Peyer's patch (tissue), 4 donors: ENCODE data around the gene HOXC11. TPM values are rescaled to one million over a fixed set of nuclear protein-coding genes. Genes with fewer than 3 reads are reported as not detected.

Experiments
- DNase-seq, 3 donors: peaks; one replicate each; pipeline ENCODE4 v3.0.0-alpha.2; 2017 to 2019
- H3K27ac ChIP-seq, 4 donors: fragments of 200-600 bp; sonication (generic); one replicate each; pipeline ENCODE4 v1.5.1; 2016 to 2019
- H3K27me3 ChIP-seq, 2 donors: fragments of 200-600 bp; sonication (generic); one replicate each; pipeline ENCODE4 v1.5.1; 2019
- H3K36me3 ChIP-seq, 3 donors: fragments of 200-600 bp; sonication (generic); one replicate each; pipeline ENCODE4 v1.5.1; 2016 to 2019
- H3K4me1 ChIP-seq, 4 donors: fragments of 200-600 bp; sonication (generic); one replicate each; pipeline ENCODE4 v1.5.1; 2016 to 2019
- H3K4me3 ChIP-seq, 4 donors: fragments of 200-600 bp; sonication (generic); 1 replicate in 3 of 4; 2 replicates in 1 of 4; pipeline ENCODE4 v1.5.1; 2016 to 2019; ENCODE audit warnings: mild to moderate bottlenecking in 1 of 4
- H3K9me3 ChIP-seq, 4 donors: fragments of 200-600 bp; sonication (generic); one replicate each; pipeline ENCODE4 v1.5.1; 2016 to 2019; ENCODE audit warnings: mild to moderate bottlenecking in 1 of 4
- POLR2A ChIP-seq, 2 donors: fragments of 450-650 bp; IDR thresholded peaks; one replicate each; pipeline ENCODE4 v1.5.1; 2017; ENCODE audit warnings: antibody characterized with exemption in 2 of 2, mild to moderate bottlenecking in 2 of 2, moderate library complexity in 2 of 2
- total RNA-seq, 4 donors: library from RNA; depleted of rRNA; stranded (reverse); fragments of >200 nt; gene quantifications; one replicate each; pipeline ENCODE4 v1.1.0, GENCODE V29; 2016
- TF ChIP-seq, protein P1 (sequence below), 6 experiments: fragments of 450-650 bp in 4 of 6; fragments of 200-600 bp in 2 of 6; sonication (generic) in 1 of 6; IDR thresholded peaks; one replicate each; pipeline ENCODE4 v1.5.1; 2017 to 2019; ENCODE audit warnings: antibody characterized with exemption in 6 of 6, mild to moderate bottlenecking in 3 of 6, moderate library complexity in 1 of 6

Gene HOXC11
- total RNA-seq, 4 donors from 2014 or later, result 0.40 to 0.76 (median 0.70) TPM; not detected in 1

DNA sequence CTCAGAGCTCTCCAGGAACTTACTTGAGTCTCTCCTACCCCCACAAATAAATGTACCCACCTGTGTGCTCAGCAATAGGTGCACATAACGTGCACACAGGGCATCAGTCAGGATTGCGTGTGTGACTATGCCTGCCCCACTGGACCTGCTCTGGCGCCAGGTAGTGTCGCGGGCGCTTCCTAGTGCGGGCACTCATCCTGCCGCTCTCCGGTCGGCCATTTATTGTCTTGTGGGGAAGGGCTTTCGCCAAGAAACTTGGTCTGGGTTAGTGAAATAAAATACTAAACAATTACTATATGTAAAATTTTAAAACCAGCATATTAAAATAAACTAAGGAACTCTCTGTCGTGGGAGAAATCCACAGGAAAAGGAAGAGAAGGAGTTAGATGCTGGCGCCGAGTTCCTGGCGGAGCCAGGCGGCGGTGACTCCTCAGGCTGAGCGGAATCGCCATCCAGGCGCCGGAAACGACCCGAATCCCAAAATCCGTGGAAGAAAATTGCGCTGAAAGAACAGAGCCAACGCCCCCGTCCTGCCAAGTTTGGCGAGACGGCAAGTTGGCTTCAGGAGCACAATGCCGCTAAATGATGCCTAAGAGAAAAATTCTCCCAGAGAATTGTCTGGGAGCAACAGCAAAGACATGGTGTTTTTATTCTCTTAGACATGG is 42.2 kb upstream of the HOXC11 start:
- peaks cover 0 to 5% (median 0%) of the 10 kb centered on the region in 4 donors for H3K9me3 ChIP-seq
- no peak for DNase-seq
- H3K4me3 ChIP-seq, result no peak overlapping the region
- H3K27ac ChIP-seq, result no peak overlapping the region
- TF ChIP-seq POLR2A (IDR thresholded peaks at IDR 0.05), result no peak
- TF ChIP-seq, protein P1, sequence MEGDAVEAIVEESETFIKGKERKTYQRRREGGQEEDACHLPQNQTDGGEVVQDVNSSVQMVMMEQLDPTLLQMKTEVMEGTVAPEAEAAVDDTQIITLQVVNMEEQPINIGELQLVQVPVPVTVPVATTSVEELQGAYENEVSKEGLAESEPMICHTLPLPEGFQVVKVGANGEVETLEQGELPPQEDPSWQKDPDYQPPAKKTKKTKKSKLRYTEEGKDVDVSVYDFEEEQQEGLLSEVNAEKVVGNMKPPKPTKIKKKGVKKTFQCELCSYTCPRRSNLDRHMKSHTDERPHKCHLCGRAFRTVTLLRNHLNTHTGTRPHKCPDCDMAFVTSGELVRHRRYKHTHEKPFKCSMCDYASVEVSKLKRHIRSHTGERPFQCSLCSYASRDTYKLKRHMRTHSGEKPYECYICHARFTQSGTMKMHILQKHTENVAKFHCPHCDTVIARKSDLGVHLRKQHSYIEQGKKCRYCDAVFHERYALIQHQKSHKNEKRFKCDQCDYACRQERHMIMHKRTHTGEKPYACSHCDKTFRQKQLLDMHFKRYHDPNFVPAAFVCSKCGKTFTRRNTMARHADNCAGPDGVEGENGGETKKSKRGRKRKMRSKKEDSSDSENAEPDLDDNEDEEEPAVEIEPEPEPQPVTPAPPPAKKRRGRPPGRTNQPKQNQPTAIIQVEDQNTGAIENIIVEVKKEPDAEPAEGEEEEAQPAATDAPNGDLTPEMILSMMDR (IDR thresholded peaks at IDR 0.05), result no peak
- no peaks in the 10 kb centered on the region for H3K4me1 ChIP-seq
- peaks cover 0 to 65% of the 10 kb centered on the region in 2 donors for H3K27me3 ChIP-seq
- H3K36me3 ChIP-seq, result no peaks in the 10 kb centered on the region

DNA sequence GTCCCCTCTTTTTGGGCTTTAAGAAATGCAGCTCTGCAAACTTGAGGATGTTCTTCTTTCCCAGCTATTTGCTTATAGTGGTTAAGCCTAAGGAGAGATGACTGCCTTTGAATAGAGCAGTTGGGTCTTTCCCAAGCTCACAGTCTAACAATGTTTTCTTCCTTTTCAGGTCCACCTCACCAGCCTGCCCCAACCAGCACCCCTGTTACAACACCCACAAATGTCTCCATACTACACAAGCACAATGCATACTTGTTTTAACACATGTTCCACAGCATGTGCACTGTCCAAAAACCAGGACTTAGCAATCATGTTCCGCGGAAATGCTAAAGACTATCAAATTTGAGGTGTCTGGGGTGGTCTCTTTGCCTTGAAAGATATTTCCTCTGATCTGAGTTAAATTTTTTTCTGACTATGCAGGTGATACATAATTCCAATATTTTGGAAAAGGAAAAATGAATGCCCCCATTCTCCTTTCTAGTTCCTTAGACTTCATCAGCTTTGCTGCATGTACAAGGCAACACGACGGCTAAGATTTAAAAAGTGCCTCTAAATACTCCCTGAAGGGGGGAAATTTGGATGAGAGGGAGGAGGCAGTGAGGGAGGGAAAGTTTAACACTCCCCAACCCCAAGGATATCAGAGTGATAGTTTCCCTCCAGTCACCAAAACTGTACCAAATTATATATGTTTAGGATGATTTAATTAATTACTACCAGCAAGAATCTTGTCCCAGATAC is 40.9 kb upstream of the HOXC11 start:
- H3K9me3 ChIP-seq, result peaks cover 0 to 5% (median 0%) of the 10 kb centered on the region in 4 donors
- TF ChIP-seq POLR2A (IDR thresholded peaks at IDR 0.05), result no peak
- TF ChIP-seq, protein P1 (IDR thresholded peaks at IDR 0.05), result no peak
- no peaks in the 10 kb centered on the region for H3K36me3 ChIP-seq
- H3K27me3 ChIP-seq, result peaks cover 0 to 66% of the 10 kb centered on the region in 2 donors
- DNase-seq, result no peak
- H3K4me1 ChIP-seq, result no peaks in the 10 kb centered on the region
- no peak overlapping the region for H3K4me3 ChIP-seq
- no peak overlapping the region for H3K27ac ChIP-seq

DNA sequence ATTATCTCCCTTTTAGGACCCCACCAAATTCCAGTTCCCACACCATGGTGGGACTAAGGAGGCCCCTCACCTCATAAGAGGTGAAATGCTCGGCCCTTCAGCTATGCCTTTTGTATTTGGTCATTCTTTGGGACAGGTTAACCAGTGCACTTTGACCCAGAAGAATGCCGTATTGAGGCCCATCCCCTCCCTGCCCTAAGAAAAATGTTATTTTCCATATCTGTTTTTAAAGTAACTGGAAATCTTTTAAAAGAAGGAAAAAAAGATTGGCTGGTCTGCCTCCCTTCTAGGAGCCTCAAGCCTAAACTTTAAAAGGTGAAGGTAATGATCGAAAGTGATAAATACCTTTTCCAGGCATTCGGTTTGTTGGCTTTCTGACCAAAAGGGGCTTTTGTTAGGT is 40.0 kb upstream of the HOXC11 start:
- DNase-seq, result no peak
- peaks cover 0 to 68% of the 10 kb centered on the region in 2 donors for H3K27me3 ChIP-seq
- no peak for TF ChIP-seq POLR2A (IDR thresholded peaks at IDR 0.05)
- TF ChIP-seq, protein P1 (IDR thresholded peaks at IDR 0.05), result no peak
- H3K4me1 ChIP-seq, result no peaks in the 10 kb centered on the region
- H3K4me3 ChIP-seq, result no peak overlapping the region
- H3K27ac ChIP-seq, result no peak overlapping the region
- H3K36me3 ChIP-seq, result no peaks in the 10 kb centered on the region
- H3K9me3 ChIP-seq, result peaks cover 0 to 5% (median 0%) of the 10 kb centered on the region in 4 donors

DNA sequence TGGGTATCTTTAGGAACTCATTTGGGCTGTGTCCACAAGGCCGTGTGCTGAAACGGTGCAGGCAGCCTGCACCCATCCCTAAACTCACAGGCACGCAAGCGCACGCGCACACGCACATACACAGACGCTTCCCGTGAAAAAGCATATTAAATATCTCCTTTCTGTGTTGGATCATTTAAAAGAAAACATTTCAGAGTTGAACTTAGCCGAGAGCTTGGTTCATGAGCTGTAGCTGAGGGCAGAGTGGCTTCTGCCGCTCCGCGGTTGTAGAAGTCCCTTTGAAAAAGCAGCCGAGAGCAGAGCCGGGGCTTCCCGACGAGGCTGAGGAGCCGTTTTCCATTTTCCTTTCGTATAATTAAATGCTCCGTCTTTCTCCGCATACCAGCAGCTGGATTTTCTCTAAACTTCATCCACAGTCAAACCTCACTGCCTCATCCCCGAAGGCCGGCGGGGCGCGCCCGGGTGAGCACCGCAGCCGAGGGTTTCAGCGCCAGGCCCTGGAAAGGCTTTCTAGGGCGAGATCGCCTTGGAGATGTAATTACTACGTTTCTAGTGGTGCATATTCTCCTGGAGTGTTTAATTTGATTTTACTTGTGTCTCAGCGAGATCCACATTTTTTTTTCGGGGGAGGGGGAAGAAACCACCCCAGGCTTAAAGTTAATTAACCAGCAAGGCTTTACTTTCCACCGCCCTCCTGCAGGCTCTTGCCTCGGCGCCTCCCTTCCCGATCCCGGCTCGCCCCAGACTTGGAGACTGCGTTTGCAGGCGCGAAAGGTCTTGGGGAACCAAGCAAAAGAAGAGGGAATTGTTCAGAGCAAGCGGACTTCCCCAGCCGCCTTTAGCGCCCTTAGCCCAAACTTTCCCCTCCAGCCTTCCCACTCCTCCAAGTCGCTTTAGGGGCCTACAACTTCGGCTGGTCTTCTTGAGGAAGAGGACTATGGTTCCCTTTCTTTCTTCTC is 37.3 kb upstream of the HOXC11 start:
- H3K4me3 ChIP-seq, result no peak overlapping the region
- H3K9me3 ChIP-seq, result peaks cover 0 to 9% (median 0%) of the 10 kb centered on the region in 4 donors
- no peak for DNase-seq
- TF ChIP-seq, protein P1 (IDR thresholded peaks at IDR 0.05), result no peak
- no peak for TF ChIP-seq POLR2A (IDR thresholded peaks at IDR 0.05)
- H3K27ac ChIP-seq, result no peak overlapping the region
- H3K36me3 ChIP-seq, result no peaks in the 10 kb centered on the region
- peaks cover 0 to 13% (median 0%) of the 10 kb centered on the region in 4 donors for H3K4me1 ChIP-seq
- H3K27me3 ChIP-seq, result peaks cover 0 to 78% of the 10 kb centered on the region in 2 donors

DNA sequence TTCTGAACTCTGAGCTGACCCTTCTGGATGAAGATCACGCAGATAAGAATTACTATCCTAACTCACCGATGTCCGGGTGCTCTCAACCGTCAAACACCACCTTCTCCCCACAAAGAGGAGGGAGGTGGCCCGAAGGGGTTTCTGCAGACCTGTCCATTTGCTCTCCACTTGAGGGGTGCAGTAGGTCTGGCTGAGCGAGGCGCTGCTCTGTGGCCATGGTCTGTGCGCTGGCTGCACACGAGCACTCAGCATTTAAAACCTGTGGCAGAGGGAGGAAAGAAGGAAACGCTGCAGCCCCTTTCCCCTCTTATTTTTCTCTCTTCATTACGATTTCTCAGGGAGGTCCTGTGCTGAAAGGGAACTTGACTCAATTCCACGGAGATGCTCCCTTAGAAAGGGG is 35.8 kb upstream of the HOXC11 start:
- no peak overlapping the region for H3K27ac ChIP-seq
- peaks cover 0 to 13% (median 0%) of the 10 kb centered on the region in 4 donors for H3K4me1 ChIP-seq
- no peaks in the 10 kb centered on the region for H3K36me3 ChIP-seq
- peaks cover 0 to 77% of the 10 kb centered on the region in 2 donors for H3K27me3 ChIP-seq
- H3K4me3 ChIP-seq, result no peak overlapping the region
- TF ChIP-seq, protein P1 (IDR thresholded peaks at IDR 0.05), result no peak
- no peak for TF ChIP-seq POLR2A (IDR thresholded peaks at IDR 0.05)
- no peak for DNase-seq
- H3K9me3 ChIP-seq, result peaks cover 0 to 9% (median 0%) of the 10 kb centered on the region in 4 donors
